Skeletal muscle tissue (tissue), 4 donors: Measurements from ENCODE around the gene MS4A15. TPM values are rescaled to one million over a fixed set of nuclear protein-coding genes. Genes with fewer than 3 reads are reported as not detected.

Experiments used
- H3K27ac ChIP-seq: one replicate; pipeline ENCODE4 v1.7.0; 2013; ENCODE audit warnings: mild to moderate bottlenecking, low read depth, low read length, inconsistent platforms
- H3K27me3 ChIP-seq, 3 donors: one replicate each; pipeline ENCODE4 v1.7.0; 2013; ENCODE audit warnings: low read length in 3 of 3; ENCODE audit not compliant: control insufficient read depth in 3 of 3, insufficient read depth in 3 of 3
- H3K36me3 ChIP-seq, 3 donors: one replicate each; pipeline ENCODE4 v1.7.0; 2013; ENCODE audit warnings: low read length in 3 of 3; ENCODE audit not compliant: control insufficient read depth in 3 of 3, insufficient read depth in 3 of 3
- H3K4me1 ChIP-seq, 3 donors: one replicate each; pipeline ENCODE4 v1.7.0; 2013; ENCODE audit warnings: low read length in 3 of 3, mild to moderate bottlenecking in 3 of 3; ENCODE audit not compliant: control insufficient read depth in 3 of 3, insufficient read depth in 3 of 3
- H3K4me3 ChIP-seq, 3 donors: one replicate each; pipeline ENCODE4 v1.7.0; 2013; ENCODE audit warnings: low read length in 3 of 3
- H3K9ac ChIP-seq, 3 donors: one replicate each; pipeline ENCODE4 v1.7.0; 2013; ENCODE audit warnings: low read length in 3 of 3, mild to moderate bottlenecking in 3 of 3, moderate library complexity in 2 of 3, low read depth in 1 of 3
- H3K9me3 ChIP-seq, 3 donors: one replicate each; pipeline ENCODE4 v1.7.0; 2013; ENCODE audit warnings: low read length in 3 of 3; ENCODE audit not compliant: control insufficient read depth in 3 of 3
- total RNA-seq: library from RNA; depleted of rRNA; stranded (reverse); fragments of >200 nt; gene quantifications from one replicate; pipeline ENCODE4 v1.2.3, GENCODE V29; 2014
- donor health status: Osteomylitis.

MS4A15 gene
- total RNA-seq, 1 donor from 2014 or later = not detected

DNA sequence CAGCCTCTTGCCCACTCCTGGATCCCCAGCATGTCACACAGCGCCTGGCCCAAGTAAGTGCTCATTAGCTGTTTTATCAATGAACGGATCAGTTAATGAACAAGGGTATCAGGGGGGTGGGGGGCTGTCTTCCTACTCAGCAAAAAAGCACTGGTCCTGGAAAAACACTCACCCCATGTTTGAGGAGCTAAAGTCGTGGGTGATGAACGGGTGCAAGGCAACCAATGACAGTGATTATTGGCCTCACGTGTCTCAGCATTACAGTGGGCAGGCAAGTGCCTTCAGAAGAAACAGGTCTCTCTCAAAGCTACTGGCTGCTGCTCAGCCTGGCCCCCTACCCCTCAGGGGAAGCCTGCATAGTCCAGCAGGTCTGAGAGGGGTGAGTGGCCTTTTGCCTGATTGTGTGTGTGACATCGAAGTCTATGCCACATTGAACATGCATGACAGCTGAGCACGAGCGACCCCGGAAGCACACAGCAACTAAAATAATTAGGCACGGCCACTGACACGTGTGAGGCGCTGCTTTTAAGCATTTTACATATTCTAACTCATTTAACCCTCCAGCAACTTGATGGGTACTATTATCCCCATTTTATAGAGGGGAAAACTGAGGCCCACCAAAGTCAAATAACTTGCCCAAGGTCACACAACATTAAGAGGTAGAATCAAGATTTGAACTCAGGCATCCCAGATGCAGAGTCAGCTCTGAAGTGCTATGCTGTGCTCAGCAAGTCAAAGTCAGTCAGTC, 25.9 kb downstream of the MS4A15 start:
- no peak overlapping the region for H3K27ac ChIP-seq
- H3K36me3 ChIP-seq = no peaks in the 10 kb centered on the region
- no peaks in the 10 kb centered on the region for H3K27me3 ChIP-seq
- no peak overlapping the region for H3K9ac ChIP-seq
- H3K9me3 ChIP-seq = no peaks in the 10 kb centered on the region
- no peak overlapping the region for H3K4me3 ChIP-seq
- H3K4me1 ChIP-seq = peaks cover 9 to 15% (median 11%) of the 10 kb centered on the region in 3 donors

- H3K36me3 ChIP-seq = no peaks in the 10 kb centered on the region
- no peaks in the 10 kb centered on the region for H3K27me3 ChIP-seq
- peaks cover 9 to 15% (median 11%) of the 10 kb centered on the region in 3 donors for H3K4me1 ChIP-seq
- H3K9ac ChIP-seq = no peak overlapping the region
- H3K9me3 ChIP-seq = no peaks in the 10 kb centered on the region
- no peak overlapping the region for H3K4me3 ChIP-seq
- H3K27ac ChIP-seq = no peak overlapping the region
Observed at GRCh38 chr11:60783141-60783484, 26.4 kb downstream of the MS4A15 start.

DNA sequence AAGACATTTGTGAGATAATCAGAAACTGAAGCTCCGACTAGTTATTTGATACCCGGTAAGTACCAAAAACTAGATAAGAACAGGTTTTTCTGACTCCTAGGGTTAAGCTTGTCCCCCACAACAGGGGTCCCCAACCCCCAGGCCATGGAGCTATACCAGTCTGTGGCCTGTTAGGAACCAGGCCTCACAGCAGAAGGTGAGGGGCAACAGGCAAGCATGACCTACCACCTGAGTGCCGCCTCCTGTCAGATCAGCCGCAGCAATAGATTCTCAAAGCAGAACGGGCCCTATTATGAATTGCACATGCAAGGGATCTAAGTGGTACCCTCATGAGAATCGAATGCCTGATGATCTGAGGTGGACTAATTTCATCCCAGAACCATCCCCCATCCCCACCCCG, 27.2 kb downstream of the MS4A15 start:
- no peaks in the 10 kb centered on the region for H3K27me3 ChIP-seq
- no peak overlapping the region for H3K9ac ChIP-seq
- H3K27ac ChIP-seq = no peak overlapping the region
- H3K4me1 ChIP-seq = peaks cover 9 to 20% (median 17%) of the 10 kb centered on the region in 3 donors
- H3K4me3 ChIP-seq = no peak overlapping the region
- H3K36me3 ChIP-seq = no peaks in the 10 kb centered on the region
- H3K9me3 ChIP-seq = no peaks in the 10 kb centered on the region

GRCh38 chr11:60785136-60785535, 28.5 kb downstream of the MS4A15 start, which contains the start of gene MS4A10:
Gene MS4A10, plus strand, starts transcription at chr11:60785333. Its CDS starts 5,003 bp downstream, at chr11:60790336.
- no peak within 1 kb of the TSS for H3K4me3 ChIP-seq
- H3K36me3 ChIP-seq = no peaks in the 10 kb centered on the region
- H3K9me3 ChIP-seq = no peaks in the 10 kb centered on the region
- H3K27me3 ChIP-seq = no peaks in the 10 kb centered on the region
- H3K9ac ChIP-seq = peak within 1 kb of the TSS in 1 of 3 donors; percentile 1
- no peak within 1 kb of the TSS for H3K27ac ChIP-seq
- peaks cover 9 to 20% (median 17%) of the 10 kb centered on the region in 3 donors for H3K4me1 ChIP-seq

GRCh38 chr11:60785806-60786361, 29.2 kb downstream of the MS4A15 start:
- Histone ChIP-seq H3K36me3 (no peaks in the 10 kb centered on the region), H3K27ac (no peak overlapping the region), H3K9ac (no peak overlapping the region), H3K9me3 (no peaks in the 10 kb centered on the region), H3K27me3 (no peaks in the 10 kb centered on the region), H3K4me3 (no peak overlapping the region), H3K4me1 (peaks cover 9 to 20% (median 17%) of the 10 kb centered on the region in 3 donors)

DNA sequence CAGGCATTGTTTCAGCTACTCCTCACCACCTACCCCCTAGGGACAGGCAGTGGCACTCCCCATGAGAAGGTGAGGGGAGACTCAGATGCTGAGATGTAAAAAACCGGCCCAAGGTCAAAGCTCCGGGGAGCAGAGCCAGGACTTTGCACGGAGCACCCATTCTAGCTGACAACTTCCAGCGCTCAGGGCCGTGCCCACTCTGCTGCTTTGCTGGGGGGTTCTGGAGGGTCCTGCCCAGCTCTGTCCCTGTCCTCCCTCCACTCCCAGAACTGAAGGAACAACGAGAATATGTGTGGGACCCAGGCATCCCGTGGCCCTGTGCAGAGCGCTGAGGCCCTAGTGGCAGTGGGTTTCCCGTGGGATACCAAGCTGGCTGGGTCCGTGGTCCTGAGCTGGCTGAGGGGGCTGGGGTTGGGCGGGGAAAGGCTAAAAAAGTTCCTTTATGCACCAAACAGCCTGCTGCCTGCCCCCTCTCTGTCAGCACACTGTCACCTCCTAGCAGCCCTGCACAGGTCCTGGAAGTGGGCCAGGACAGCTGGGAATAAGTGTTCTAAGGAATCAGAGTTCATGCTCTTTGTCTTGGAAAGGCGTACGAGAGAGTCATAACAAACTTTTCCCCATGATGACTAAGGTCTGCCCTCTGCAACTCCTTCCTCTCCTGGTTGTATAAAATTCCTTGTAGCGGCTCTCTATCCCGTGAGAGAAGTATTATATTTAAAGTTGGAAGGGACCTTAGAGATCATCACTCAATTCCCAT, 30.3 kb downstream of the MS4A15 start:
- Histone ChIP-seq H3K27me3 (no peaks in the 10 kb centered on the region), H3K36me3 (no peaks in the 10 kb centered on the region), H3K9ac (no peak overlapping the region), H3K27ac (no peak overlapping the region), H3K9me3 (no peaks in the 10 kb centered on the region), H3K4me3 (no peak overlapping the region), H3K4me1 (peaks cover 9 to 20% (median 17%) of the 10 kb centered on the region in 3 donors)

- H3K4me3 ChIP-seq = no peak overlapping the region
- no peak overlapping the region for H3K9ac ChIP-seq
- H3K36me3 ChIP-seq = no peaks in the 10 kb centered on the region
- H3K27me3 ChIP-seq = no peaks in the 10 kb centered on the region
- peaks cover 9 to 20% (median 17%) of the 10 kb centered on the region in 3 donors for H3K4me1 ChIP-seq
- no peak overlapping the region for H3K27ac ChIP-seq
- H3K9me3 ChIP-seq = no peaks in the 10 kb centered on the region
Observed at GRCh38 chr11:60788401-60789125, 31.9 kb downstream of the MS4A15 start.

GRCh38 chr11:60790726-60791125, 34.1 kb downstream of the MS4A15 start:
- H3K4me1 ChIP-seq = peaks cover 9 to 18% (median 16%) of the 10 kb centered on the region in 3 donors
- no peaks in the 10 kb centered on the region for H3K27me3 ChIP-seq
- H3K4me3 ChIP-seq = no peak overlapping the region
- no peak overlapping the region for H3K9ac ChIP-seq
- H3K36me3 ChIP-seq = no peaks in the 10 kb centered on the region
- no peak overlapping the region for H3K27ac ChIP-seq
- no peaks in the 10 kb centered on the region for H3K9me3 ChIP-seq

DNA sequence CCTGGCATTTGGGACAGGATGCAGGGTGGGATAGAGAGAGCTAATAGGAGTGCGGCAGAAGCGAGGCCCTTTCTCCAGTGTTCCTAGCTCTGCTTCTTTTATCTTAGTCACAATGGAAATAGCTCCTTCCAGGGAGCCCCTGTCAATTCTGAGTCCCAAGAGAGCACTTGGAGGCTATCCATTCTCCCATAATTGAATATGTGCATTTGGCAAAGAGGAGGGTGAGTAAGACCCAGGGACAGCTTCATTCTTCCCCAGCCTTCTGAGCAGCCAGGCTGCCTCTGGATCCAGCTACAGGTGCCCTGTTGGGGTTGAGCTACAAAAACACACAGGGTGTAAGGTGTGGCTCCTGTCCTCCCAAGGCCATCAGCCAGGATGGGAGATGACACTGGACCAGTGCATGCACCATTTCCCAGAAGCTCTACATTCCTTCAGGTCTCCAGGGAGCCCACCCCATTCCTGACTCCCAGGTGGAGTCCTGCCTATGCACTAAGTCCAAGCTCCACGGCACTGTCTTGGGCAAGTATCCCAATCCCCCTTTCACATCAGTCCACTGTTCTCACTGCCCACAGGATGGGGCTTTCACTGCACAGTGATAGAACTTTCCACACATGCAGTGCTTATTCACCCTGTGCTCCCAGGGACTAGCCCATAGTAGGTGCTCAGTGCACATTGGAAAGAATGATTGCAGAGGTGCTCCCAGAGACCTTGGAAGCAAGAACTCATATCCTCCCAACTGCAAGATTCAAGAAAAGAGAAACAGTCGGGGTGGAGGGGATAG, 34.7 kb downstream of the MS4A15 start:
- no peaks in the 10 kb centered on the region for H3K36me3 ChIP-seq
- H3K4me1 ChIP-seq = peaks cover 8 to 14% (median 12%) of the 10 kb centered on the region in 3 donors
- H3K9ac ChIP-seq = no peak overlapping the region
- no peaks in the 10 kb centered on the region for H3K27me3 ChIP-seq
- H3K4me3 ChIP-seq = no peak overlapping the region
- no peak overlapping the region for H3K27ac ChIP-seq
- no peaks in the 10 kb centered on the region for H3K9me3 ChIP-seq
